GM23338 (cell line): ENCODE measurements around the gene SCAMP5. TPM values are rescaled to one million over a fixed set of nuclear protein-coding genes. Genes with fewer than 3 reads are reported as not detected.

Source experiments
- ATAC-seq: fragments of 200-7000 bp; cut with Tn5 transposase; 3 replicates; pipeline ENCODE4 v1.9.1; 2020
- DNase-seq: peaks from one replicate; pipeline ENCODE4 v3.0.0-alpha.2; 2015; ENCODE audit warnings: low spot score
- H2AFZ ChIP-seq: fragments of 200-600 bp; sonication (generic); 2 replicates; pipeline ENCODE4 v1.8.0; 2016; ENCODE audit warnings: antibody characterized with exemption, mild to moderate bottlenecking, moderate library complexity
- H3F3A ChIP-seq: fragments of 200-600 bp; sonication (generic); replicated peaks from 2 replicates; pipeline ENCODE4 v1.8.0; 2017; ENCODE audit warnings: antibody characterized with exemption, mixed run types, low read depth
- H3K27ac ChIP-seq: fragments of 200-600 bp; sonication (generic); 2 replicates; pipeline ENCODE4 v1.6.1; 2016; ENCODE audit warnings: low read depth
- H3K27me3 ChIP-seq: fragments of 200-600 bp; sonication (generic); 2 replicates; pipeline ENCODE4 v1.8.0; 2016; ENCODE audit warnings: mild to moderate bottlenecking, mixed run types, moderate library complexity; ENCODE audit not compliant: insufficient read depth
- H3K36me3 ChIP-seq: fragments of 200-600 bp; sonication (generic); 2 replicates; pipeline ENCODE4 v1.8.0; 2016; ENCODE audit warnings: mild to moderate bottlenecking; ENCODE audit not compliant: insufficient read depth
- H3K4me1 ChIP-seq: fragments of 200-600 bp; sonication (generic); 2 replicates; pipeline ENCODE4 v1.8.0; 2016; ENCODE audit warnings: mild to moderate bottlenecking, moderate library complexity; ENCODE audit not compliant: insufficient read depth
- H3K4me2 ChIP-seq: fragments of 200-600 bp; sonication (generic); 2 replicates; pipeline ENCODE4 v1.7.1; 2017; ENCODE audit warnings: mixed run types
- H3K4me3 ChIP-seq: fragments of 200-600 bp; sonication (generic); 2 replicates; pipeline ENCODE4 v1.6.1; 2016; ENCODE audit warnings: mixed run types
- H3K79me2 ChIP-seq: fragments of 200-600 bp; sonication (generic); replicated peaks from 2 replicates; pipeline ENCODE4 v1.8.0; 2017; ENCODE audit warnings: mild to moderate bottlenecking; ENCODE audit not compliant: insufficient read depth
- H3K9me2 ChIP-seq: fragments of 200-600 bp; sonication (generic); 2 replicates; pipeline ENCODE4 v1.8.0; 2017; ENCODE audit not compliant: insufficient read depth
- H4K20me1 ChIP-seq: fragments of 200-600 bp; sonication (generic); replicated peaks from 2 replicates; pipeline ENCODE4 v1.8.0; 2017; ENCODE audit warnings: mild to moderate bottlenecking; ENCODE audit not compliant: insufficient read depth
- H3K27ac Mint-ChIP-seq: 2 replicates; pipeline ENCODE4 v1.8.0; 2020; ENCODE audit warnings: inconsistent platforms, mild to moderate bottlenecking, moderate library complexity, mixed read lengths
- H3K27me3 Mint-ChIP-seq: 3 replicates; pipeline ENCODE4 v1.8.0; 2022; ENCODE audit warnings: low read depth, mild to moderate bottlenecking, moderate library complexity, mixed read lengths, inconsistent platforms; ENCODE audit not compliant: insufficient read depth, poor library complexity
- H3K36me3 Mint-ChIP-seq: 3 replicates; pipeline ENCODE4 v1.8.0; 2021; ENCODE audit warnings: low read depth, mild to moderate bottlenecking, inconsistent platforms, moderate library complexity, mixed read lengths
- H3K4me1 Mint-ChIP-seq: 3 replicates; pipeline ENCODE4 v1.8.0; 2020; ENCODE audit warnings: mild to moderate bottlenecking, inconsistent platforms, mixed read lengths
- H3K4me3 Mint-ChIP-seq: 3 replicates; pipeline ENCODE4 v1.8.0; 2021; ENCODE audit warnings: moderate library complexity, mild to moderate bottlenecking, inconsistent platforms, mixed read lengths
- H3K9me3 Mint-ChIP-seq: 3 replicates; pipeline ENCODE4 v1.8.0; 2020; ENCODE audit warnings: moderate library complexity, mild to moderate bottlenecking, inconsistent platforms, mixed read lengths
- CTCF ChIP-seq, 2 experiments: fragments of 200-600 bp in 1 of 2; sonication (generic) in 1 of 2; conservative IDR thresholded peaks; 2 replicates each; pipeline versions ENCODE4 v1.5.1 to v1.6.1; 2016 to 2017; ENCODE audit warnings: antibody characterized with exemption in 2 of 2, low read depth in 2 of 2, mild to moderate bottlenecking in 2 of 2, moderate library complexity in 1 of 2
- ETS1 ChIP-seq: IDR thresholded peaks from 2 replicates; pipeline ENCODE4 v1.6.1; 2016; ENCODE audit warnings: antibody characterized with exemption
- EZH2 ChIP-seq: fragments of 200-600 bp; sonication (generic); IDR thresholded peaks from one replicate; pipeline ENCODE4 v1.8.0; 2017; ENCODE audit warnings: antibody characterized with exemption, mild to moderate bottlenecking, low read depth; ENCODE audit not compliant: unreplicated experiment
- NANOG ChIP-seq: IDR thresholded peaks from 2 replicates; pipeline ENCODE4 v1.6.1; 2016; ENCODE audit warnings: antibody characterized with exemption, borderline replicate concordance
- POLR2AphosphoS5 ChIP-seq: IDR thresholded peaks from 2 replicates; pipeline ENCODE4 v1.6.1; 2016; ENCODE audit warnings: antibody characterized with exemption, low read depth
- STAT1 ChIP-seq: IDR thresholded peaks from one replicate; pipeline ENCODE4 v1.6.1; 2016; ENCODE audit warnings: antibody characterized with exemption; ENCODE audit not compliant: unreplicated experiment
- ZNF114 ChIP-seq: fragments of 250-450 bp; sonication (Bioruptor Pico); IDR thresholded peaks from 2 replicates; pipeline ENCODE4 v1.5.0; 2020; ENCODE audit warnings: mild to moderate bottlenecking, moderate library complexity
- ZNF331 ChIP-seq: fragments of 250-450 bp; sonication (Bioruptor Pico); IDR thresholded peaks from 2 replicates; pipeline ENCODE4 v1.5.0; 2020; ENCODE audit warnings: low read depth, mild to moderate bottlenecking, moderate library complexity
- ZNF462 ChIP-seq: fragments of 250-450 bp; sonication (Bioruptor Pico); IDR thresholded peaks from 2 replicates; pipeline ENCODE4 v1.5.0; 2020; ENCODE audit warnings: mild to moderate bottlenecking, moderate library complexity
- polyA plus RNA-seq: library from polyadenylated mRNA; unstranded; fragments of >200 nt; fragmentation: Nextera tagmentation; extraction: Ambion mirVana; gene quantifications from 2 replicates; pipeline ENCODE4 v1.2.1, GENCODE V29; 2016
- total RNA-seq: library from RNA; depleted of rRNA; stranded (reverse); fragments of >200 nt; shearing (Covaris generic); gene quantifications from 2 replicates; pipeline ENCODE4 v1.2.3, GENCODE V29; 2014

Gene SCAMP5
- total and polyA plus RNA-seq, 2 experiments from 2014 or later = 12.8 to 43.3 TPM

GRCh38 chr15:75033809-75034208 is 38.4 kb downstream of the SCAMP5 start:
- H2AFZ ChIP-seq = no peak overlapping the region
- Mint-ChIP-seq H3K27ac (no peak overlapping the region), H3K4me1 (peaks cover 63% of the 10 kb centered on the region), H3K4me3 (no peak overlapping the region), H3K27me3 (peaks cover 6% of the 10 kb centered on the region), H3K36me3 (peaks cover 16% of the 10 kb centered on the region), H3K9me3 (no peaks in the 10 kb centered on the region; the same call in 2 of the 3 replicates)
- ATAC-seq = no peak
- peaks cover 30% of the 10 kb centered on the region for H3K4me1 ChIP-seq
- no peak overlapping the region for H3K4me3 ChIP-seq
- no peak overlapping the region for H3K4me2 ChIP-seq
- 0 out of 2 replicates have a peak, but pooled peaks cover 11% of the 10 kb centered on the region for H3K79me2 ChIP-seq
- 0 out of 2 replicates have a peak, but pooled peaks cover 2% of the 10 kb centered on the region for H3F3A ChIP-seq
- no peaks in the 10 kb centered on the region for H3K36me3 ChIP-seq
- no peak overlapping the region for H3K27ac ChIP-seq
- no peak for TF ChIP-seq ETS1
- TF ChIP-seq POLR2AphosphoS5 = no peak
- TF ChIP-seq CTCF (conservative IDR thresholded peaks at IDR 0.05; ENCODE audit: low read depth in 2 of 2) = peak in 1 of 2 experiments; percentile 7; a peak in 1 of 4 replicates
- no peak for TF ChIP-seq NANOG
- no peak for TF ChIP-seq EZH2
- DNase-seq = peak; percentile 41
- no peaks in the 10 kb centered on the region for H3K9me2 ChIP-seq
- peaks cover 3% of the 10 kb centered on the region; the same call in 1 of the 2 replicates for H4K20me1 ChIP-seq
- H3K27me3 ChIP-seq = no peaks in the 10 kb centered on the region

- H3K4me1 Mint-ChIP-seq = peaks cover 55% of the 10 kb centered on the region
- H3F3A ChIP-seq = no peaks in the 10 kb centered on the region
- no peak overlapping the region for H3K4me3 ChIP-seq
- H3K27me3 Mint-ChIP-seq = peaks cover 4% of the 10 kb centered on the region
- H3K27me3 ChIP-seq = no peaks in the 10 kb centered on the region
- no peak for ATAC-seq
- H3K79me2 ChIP-seq = peaks cover 14% of the 10 kb centered on the region; the same call in 1 of the 2 replicates
- H2AFZ ChIP-seq = no peak overlapping the region
- H3K27ac Mint-ChIP-seq = no peak overlapping the region
- H3K27ac ChIP-seq = no peak overlapping the region
- H3K36me3 Mint-ChIP-seq = peaks cover 16% of the 10 kb centered on the region
- H3K4me1 ChIP-seq = peaks cover 27% of the 10 kb centered on the region
- H3K4me2 ChIP-seq = no peak overlapping the region
- no peaks in the 10 kb centered on the region for H3K36me3 ChIP-seq
- no peaks in the 10 kb centered on the region; the same call in 2 of the 3 replicates for H3K9me3 Mint-ChIP-seq
- no peaks in the 10 kb centered on the region for H3K9me2 ChIP-seq
- H3K4me3 Mint-ChIP-seq = no peak overlapping the region
- H4K20me1 ChIP-seq = peaks cover 3% of the 10 kb centered on the region; the same call in 1 of the 2 replicates
- DNase-seq = no peak
- TF ChIP-seq POLR2AphosphoS5 (no peak), ZNF462 (CRISPR knock-in tag) (no peak), ZNF331 (CRISPR knock-in tag) (no peak), NANOG (no peak), ZNF114 (CRISPR knock-in tag) (no peak), STAT1 (no peak)
Measured at GRCh38 chr15:75034615-75035014, 39.3 kb downstream of the SCAMP5 start.
